NCI-H82 (cell line): ENCODE results near the gene AMN1.
A peak's percentile ranks its signal among the peaks of the same experiment; 100 is the strongest.
"Not testable (repeated sequence)": the region's sequence is repeated elsewhere in the genome, so short reads cannot be mapped to it uniquely, and the experiment has no call there.

Experiments
- DNase-seq: peaks from one replicate; lab custom pipeline; 2025; lab: John Stamatoyannopoulos, UW

AMN1 gene

DNA sequence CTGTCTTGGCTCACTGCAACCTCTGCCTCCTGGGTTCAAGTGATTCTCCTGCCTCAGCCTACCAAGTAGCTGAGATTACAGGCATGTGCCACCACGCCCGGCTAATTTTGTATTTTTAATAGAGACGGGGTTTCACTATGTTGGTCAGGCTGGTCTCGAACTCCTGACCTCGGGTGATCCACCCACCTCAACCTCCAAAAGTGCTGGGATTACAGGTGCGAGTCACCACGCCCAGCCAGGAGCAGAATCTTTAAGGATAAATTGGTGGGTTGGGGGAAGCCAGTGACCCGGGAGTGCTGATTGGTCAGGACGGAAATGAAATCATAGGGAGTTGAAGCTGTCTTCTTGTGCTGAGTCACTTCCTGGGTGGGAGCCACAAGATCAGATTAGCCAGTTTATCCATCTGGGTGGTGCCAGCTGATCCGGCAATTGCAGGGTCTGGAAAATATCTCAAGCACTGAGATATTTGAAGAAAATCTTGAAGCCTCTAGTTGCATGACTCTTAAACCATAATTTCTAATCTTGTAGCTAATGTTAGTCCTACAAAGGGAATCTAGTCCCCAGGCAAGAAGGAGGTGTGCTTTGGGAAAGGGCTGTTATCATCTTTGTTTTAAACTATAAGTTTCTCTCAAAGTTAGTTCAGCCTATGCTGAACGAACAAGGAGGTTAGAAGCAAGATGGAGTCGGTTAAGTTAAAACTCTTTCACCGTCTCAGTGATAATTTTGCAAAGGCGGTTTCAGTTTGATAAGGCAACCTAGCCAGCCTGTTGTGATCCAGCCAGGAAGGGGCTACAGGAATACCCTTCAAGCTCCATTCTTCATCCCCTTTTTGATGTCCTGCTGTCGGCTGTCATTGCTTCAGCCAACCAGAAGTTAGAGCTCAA lies 5.0 kb upstream of the AMN1 start:
- peak; percentile 37 for DNase-seq

DNA sequence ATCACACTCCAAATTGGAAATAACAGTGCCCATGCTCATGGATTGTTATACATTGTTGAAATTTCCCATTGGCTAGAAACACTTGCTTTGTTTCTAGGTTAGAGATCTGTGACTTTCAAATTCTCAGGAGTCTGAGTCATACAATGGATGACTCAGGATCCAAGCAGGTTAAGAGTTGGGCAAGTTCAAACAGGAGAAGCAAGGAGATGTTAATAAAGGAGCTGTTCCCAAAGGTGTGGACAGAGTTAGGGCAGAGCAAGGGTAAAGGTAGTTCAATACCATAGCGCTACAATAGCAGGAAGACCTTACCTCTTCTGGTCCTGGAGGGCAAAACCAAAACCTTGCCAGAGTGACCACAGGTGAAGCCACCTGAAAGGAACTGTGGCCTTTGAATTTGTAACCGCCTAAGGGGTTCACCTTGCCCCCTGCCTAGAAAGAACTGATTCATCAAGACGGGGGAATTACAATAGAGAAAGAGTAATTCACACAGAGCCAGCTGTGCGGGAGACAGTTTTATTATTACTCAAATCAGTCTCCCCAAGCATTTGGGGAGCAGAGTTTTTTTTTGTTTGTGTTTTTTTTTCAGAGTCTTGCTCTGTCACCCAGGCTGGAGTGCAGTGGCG lies 4.2 kb upstream of the AMN1 start:
- no peak for DNase-seq

- DNase-seq, result not testable (repeated sequence)
Measured at GRCh38 chr12:31731203-31731602, 2.4 kb upstream of the AMN1 start.

DNA sequence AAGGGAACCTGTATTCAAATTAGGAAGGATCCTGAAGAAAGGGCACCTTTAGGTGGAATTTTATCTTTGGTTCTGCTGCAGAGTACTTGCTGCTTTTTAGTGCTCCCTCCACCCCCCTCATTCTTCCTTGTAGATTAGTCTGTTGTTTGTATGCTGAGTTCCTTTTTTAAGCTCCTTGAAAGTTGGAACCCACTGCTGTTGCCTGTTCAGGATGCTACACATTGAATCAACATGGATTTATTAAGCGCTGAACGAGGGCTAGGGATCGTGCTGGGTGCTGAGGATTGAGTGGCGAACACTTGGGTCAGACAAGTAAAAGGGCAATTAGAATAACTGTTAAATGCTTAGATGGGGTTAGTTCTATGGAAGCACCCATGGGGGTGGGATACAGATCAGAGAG lies 884 bp upstream of the AMN1 start:
- peak; percentile 50 for DNase-seq

- DNase-seq, result peak; percentile 74
Measured at GRCh38 chr12:31728289-31728916, 418 bp downstream of the AMN1 start.

DNA sequence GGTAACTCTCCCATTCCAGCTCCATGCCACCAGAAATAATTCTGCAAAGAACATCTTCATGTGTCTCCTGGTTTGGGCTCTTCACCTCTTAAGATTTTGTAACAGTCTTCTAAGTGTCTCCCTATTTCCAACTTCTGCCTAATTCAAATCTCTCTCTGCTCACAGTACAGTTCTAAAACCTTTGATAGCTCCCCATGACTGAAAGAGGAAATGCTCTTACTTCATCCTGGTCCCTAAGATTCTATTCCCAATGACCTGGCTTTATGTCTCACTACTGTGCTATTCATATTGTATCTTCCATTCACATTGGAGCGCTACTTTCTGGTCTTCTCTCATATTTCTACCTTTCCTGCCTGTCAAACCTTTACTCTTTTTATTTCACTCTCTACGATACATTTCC lies 1.6 kb downstream of the AMN1 start:
- DNase-seq, result no peak

- DNase-seq, result peak; percentile 66
Measured at GRCh38 chr12:31726575-31726974, 2.2 kb downstream of the AMN1 start.

- no peak for DNase-seq
Measured at GRCh38 chr12:31724557-31724956, 4.3 kb downstream of the AMN1 start.

- no peak for DNase-seq
Measured at GRCh38 chr12:31722580-31722979, 6.2 kb downstream of the AMN1 start.

GRCh38 chr12:31718542-31719198 lies 10.2 kb downstream of the AMN1 start:
- not testable (repeated sequence) for DNase-seq

DNA sequence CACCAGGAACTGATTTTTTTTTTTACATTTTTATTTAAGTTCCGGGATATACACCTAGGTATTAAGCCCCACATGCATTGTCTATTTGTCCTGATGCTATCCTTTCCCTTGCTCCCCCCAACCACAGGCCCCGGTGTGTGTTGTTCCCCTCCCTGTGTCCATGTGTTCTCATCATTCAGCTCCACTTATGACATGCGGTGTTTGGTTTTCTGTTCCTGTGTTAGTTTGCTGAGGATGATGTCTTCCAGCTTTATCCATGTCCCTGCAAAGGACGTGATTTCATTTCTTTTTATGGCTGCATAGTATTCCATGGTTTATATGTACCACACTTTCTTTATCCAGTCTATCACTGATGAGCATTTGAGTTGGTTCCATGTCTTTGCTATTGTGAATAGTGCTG lies 11.8 kb downstream of the AMN1 start:
- not testable (repeated sequence) for DNase-seq

DNA sequence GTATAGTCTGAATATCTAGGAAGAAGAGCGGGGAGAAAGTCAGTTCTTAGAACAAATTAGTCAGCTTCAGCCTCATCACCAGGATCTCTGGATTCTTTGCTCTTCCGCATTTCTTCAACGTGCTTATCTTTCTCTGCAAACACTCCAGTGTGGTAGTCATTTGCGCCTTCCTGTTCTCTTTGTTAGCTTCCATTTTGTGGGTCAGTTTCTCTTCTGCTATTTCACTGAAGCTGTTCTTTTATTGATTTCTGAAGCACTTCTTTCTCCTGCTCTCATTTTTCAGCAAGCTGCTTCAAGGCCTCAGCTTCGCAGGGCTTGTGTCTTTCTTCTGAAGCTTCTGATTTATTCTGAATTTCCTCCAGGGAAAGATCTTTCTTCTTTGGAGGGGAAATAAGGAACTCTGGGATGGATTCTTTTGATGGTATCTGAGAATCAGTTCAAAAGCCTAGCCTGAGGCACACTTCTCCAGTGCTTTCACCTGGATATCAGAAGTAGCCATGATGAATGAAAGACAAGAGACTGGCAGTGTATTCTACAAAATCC lies 13.5 kb downstream of the AMN1 start:
- DNase-seq, result no peak

DNA sequence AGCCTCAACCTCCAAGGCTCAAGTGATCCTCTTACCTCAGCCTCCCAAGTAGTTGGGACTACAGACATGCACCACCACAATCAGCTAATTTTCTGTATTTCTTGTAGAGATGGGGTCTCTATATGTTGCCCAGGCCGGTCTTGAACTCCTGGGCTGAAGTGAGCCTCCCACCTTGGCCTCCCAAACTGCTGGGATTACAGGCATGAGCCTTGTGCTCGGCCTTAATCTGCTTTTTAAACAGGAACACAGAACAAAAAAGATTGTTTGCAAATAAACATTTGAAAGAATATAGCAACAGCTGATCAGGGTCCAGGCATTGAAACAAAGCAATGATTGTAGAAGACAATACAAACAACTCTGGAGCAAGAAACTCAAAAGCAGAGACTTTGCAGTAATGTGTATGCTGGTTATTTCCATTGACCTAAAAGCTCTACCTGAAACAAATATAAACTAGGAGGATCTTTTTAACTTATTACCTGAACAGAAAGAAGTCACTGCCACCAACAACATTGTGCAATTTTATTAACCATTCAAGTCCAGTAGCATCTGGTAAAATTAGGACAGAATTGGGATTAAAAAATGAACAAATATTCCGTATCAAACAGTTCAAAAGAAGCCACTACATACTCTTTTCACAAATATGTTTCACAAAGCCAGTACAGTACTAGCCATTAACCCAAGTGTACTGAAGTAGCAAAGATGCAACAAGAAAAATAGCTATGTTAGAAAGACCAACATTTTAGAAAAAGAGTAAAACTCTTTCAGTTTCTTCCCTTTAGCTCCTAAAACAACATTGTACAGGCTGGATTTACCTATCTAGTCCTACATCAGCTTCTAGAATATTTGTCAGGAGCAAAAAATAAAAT lies 14.2 kb downstream of the AMN1 start:
- no peak for DNase-seq

GRCh38 chr12:31712877-31713276 lies 15.9 kb downstream of the AMN1 start:
- DNase-seq, result no peak

DNA sequence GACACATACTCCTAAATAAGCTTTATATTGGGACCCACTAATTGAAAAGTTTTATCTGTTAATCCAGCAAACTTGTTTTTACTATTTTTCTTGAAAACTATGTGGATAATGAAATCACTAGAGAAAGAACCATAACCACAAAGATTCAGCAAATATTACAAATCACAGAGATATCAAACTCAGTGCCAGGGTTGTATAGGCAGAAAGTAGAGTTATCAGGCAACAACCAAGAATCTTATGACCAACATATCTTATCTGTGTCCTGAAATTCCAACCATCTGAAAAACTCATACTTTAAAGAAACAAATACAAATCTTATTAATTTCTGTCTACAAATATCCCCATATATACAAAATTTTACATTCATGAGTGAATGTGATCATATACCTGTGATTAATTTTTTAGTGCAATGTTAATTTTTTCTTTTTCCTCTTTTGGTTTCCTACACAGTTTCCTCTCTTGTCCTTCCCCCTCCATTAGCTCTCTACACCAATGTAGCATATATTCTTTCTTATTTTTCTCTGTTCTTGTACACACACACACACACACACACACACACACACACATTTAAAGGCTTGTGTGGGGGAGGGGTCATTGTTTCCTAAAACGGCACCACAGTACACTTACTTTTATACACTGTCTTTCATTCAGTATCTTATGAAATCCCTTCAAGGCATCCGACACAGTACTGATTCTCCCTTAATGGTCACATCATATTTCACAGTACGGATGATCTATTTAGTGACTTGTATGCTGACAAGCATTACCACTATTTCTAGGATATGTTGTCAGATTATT lies 18.6 kb downstream of the AMN1 start:
- no peak for DNase-seq

DNA sequence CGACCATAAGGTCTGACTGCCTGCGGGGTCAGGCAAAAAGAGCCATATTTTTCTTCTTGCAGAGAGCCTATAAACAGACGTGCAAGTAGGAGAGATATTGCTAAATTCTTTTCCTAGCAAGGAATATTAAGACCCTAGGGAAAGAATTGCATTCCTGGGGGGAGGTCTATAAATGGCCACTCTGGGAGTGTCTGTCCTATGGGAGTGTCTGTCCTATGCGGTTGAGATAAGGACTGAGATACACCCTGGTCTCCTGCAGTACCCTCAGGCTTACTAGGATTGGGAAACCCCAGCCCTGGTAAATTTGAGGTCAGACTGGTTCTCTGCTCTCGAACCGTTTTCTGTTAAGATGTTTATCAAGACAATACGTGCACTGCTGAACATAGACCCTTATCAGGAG lies 20.7 kb downstream of the AMN1 start:
- not testable (repeated sequence) for DNase-seq

- no peak for DNase-seq
Measured at GRCh38 chr12:31705621-31706020, 23.2 kb downstream of the AMN1 start.

- DNase-seq, result peak; percentile 83
Measured at GRCh38 chr12:31702047-31702446, 26.8 kb downstream of the AMN1 start.

GRCh38 chr12:31689921-31690320 lies 38.9 kb downstream of the AMN1 start:
- DNase-seq, result not testable (repeated sequence)

- DNase-seq, result no peak
Measured at GRCh38 chr12:31687101-31687527, 41.7 kb downstream of the AMN1 start.
